ENCODE data around the gene FGD3. TPM values are rescaled to one million over a fixed set of nuclear protein-coding genes. Genes with fewer than 3 reads are reported as not detected.

FGD3 gene
- total RNA-seq, 1 donor, result not detected

DNA sequence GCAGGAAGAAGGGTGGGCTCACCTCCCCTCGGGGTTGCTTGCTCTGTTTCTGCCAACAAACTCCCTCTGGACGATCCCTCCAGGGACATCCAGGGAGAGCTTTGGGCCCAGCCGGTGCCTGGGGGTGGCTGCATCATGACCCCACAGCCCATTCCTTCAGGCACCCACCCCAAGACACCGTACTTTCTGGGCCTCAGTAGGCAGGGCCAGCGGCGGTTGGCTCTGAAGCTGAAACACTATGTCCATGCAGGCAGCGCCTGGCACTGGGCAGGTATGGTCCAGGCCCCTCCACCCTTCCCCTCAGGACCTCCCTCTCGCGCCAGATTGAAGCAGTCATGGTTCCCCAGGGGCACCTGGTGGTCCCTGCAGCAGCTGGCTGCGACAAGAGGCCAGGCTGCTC lies 92.7 kb downstream of the FGD3 start:
- no peak for DNase-seq (ENCODE audit: low read depth)
- TF ChIP-seq, protein P1, sequence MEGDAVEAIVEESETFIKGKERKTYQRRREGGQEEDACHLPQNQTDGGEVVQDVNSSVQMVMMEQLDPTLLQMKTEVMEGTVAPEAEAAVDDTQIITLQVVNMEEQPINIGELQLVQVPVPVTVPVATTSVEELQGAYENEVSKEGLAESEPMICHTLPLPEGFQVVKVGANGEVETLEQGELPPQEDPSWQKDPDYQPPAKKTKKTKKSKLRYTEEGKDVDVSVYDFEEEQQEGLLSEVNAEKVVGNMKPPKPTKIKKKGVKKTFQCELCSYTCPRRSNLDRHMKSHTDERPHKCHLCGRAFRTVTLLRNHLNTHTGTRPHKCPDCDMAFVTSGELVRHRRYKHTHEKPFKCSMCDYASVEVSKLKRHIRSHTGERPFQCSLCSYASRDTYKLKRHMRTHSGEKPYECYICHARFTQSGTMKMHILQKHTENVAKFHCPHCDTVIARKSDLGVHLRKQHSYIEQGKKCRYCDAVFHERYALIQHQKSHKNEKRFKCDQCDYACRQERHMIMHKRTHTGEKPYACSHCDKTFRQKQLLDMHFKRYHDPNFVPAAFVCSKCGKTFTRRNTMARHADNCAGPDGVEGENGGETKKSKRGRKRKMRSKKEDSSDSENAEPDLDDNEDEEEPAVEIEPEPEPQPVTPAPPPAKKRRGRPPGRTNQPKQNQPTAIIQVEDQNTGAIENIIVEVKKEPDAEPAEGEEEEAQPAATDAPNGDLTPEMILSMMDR (IDR thresholded peaks at IDR 0.05; ENCODE audit: insufficient read depth, low read depth, low read length), result no peak
- no peak overlapping the region for H3K4me3 ChIP-seq (ENCODE audit: low read depth, low read length)

GRCh38 chr9:93040409-93040808 lies 93.1 kb downstream of the FGD3 start:
- H3K4me3 ChIP-seq (ENCODE audit: low read depth, low read length), result no peak overlapping the region
- TF ChIP-seq, protein P1 (IDR thresholded peaks at IDR 0.05; ENCODE audit: insufficient read depth, low read depth, low read length), result no peak
- no peak for DNase-seq (ENCODE audit: low read depth)

DNA sequence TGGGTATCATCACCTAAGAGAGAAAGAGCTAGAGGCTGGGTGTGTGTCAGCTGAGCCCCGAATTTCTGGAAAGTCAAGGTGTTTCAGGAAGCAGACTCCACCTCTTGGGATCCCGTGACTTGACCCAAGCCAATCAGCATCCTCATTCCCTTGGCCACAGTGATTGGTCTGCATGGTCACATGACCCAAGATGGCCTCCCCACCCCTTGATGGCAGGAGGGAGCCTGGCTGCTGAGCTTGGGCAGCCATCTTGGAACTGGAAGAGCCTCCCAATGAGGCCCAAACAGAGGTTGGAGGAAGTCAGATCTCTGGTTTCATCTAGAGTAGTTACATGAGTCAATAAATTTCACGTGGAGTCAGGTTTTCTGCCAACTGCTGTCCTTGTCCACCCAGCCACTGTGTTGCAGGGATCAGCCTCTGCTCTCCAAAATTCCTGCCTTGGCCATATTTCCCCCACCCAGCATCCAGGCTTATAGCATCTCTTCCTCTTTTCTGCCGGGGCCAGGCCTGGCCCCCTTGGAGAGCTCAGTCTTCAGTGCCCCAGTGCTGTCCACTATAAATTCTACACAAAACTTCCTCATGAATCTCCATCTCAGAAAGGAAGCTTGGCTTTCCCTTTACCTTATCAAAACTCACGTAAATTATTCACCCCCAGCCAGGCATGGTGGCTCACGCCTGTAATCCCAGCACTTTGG lies 93.9 kb downstream of the FGD3 start:
- TF ChIP-seq, protein P1 (IDR thresholded peaks at IDR 0.05; ENCODE audit: insufficient read depth, low read depth, low read length), result no peak
- no peak overlapping the region for H3K4me3 ChIP-seq (ENCODE audit: low read depth, low read length)
- DNase-seq (ENCODE audit: low read depth), result no peak

DNA sequence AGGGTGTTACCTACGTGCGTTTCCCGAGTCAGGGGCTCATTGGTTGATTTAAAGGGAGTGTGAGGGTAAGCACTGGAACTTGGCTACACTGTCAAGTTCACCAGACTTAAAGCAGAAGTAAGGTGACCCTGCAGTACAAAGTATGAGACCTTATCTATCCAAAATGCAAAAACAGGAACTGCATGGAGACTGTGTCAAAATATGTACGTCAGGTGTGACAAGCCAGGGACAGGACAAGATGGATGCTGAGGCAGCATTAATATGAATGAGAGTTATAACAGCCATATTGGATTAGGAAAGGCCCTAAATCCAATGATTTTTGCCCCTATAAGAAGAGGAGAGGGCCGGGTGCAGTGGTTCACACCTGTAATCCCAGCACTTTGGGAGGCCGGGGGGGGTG lies 95.8 kb downstream of the FGD3 start:
- no peak overlapping the region for H3K4me3 ChIP-seq (ENCODE audit: low read depth, low read length)
- DNase-seq (ENCODE audit: low read depth), result no peak
- TF ChIP-seq, protein P1 (IDR thresholded peaks at IDR 0.05; ENCODE audit: insufficient read depth, low read depth, low read length), result no peak

- no peak for DNase-seq (ENCODE audit: low read depth)
- no peak overlapping the region for H3K4me3 ChIP-seq (ENCODE audit: low read depth, low read length)
- TF ChIP-seq, protein P1 (IDR thresholded peaks at IDR 0.05; ENCODE audit: insufficient read depth, low read depth, low read length), result no peak
Observed at GRCh38 chr9:93045521-93045920, 98.2 kb downstream of the FGD3 start.

- TF ChIP-seq, protein P1 (IDR thresholded peaks at IDR 0.05; ENCODE audit: insufficient read depth, low read depth, low read length), result no peak
- no peak for DNase-seq (ENCODE audit: low read depth)
- no peak overlapping the region for H3K4me3 ChIP-seq (ENCODE audit: low read depth, low read length)
Observed at GRCh38 chr9:93048566-93049448, 101.5 kb downstream of the FGD3 start.

Data from fibroblast of villous mesenchyme (primary cell).